Lung (tissue), 12 donors: ENCODE data around the gene NUP98. TPM values are rescaled to one million over a fixed set of nuclear protein-coding genes. Genes with fewer than 3 reads are reported as not detected.
A peak's percentile ranks its signal among the peaks of the same experiment; 100 is the strongest.

ENCODE experiments used
- ATAC-seq: fragments of 200-7000 bp; cut with Tn5 transposase; one replicate; pipeline ENCODE4 v1.9.1; 2020; ENCODE audit warnings: moderate number of reproducible peaks; ENCODE audit not compliant: insufficient read depth, low FRiP score
- DNase-seq, 3 donors: peaks; one replicate each; pipeline ENCODE4 v3.0.0-alpha.2; 2013 to 2017
- H3K27ac ChIP-seq, 2 donors: one replicate each; pipeline ENCODE4 v1.5.1; 2013; ENCODE audit warnings: mild to moderate bottlenecking in 2 of 2, moderate library complexity in 2 of 2, control low read depth in 1 of 2, inconsistent platforms in 1 of 2, low read depth in 1 of 2, low read length in 1 of 2
- H3K27me3 ChIP-seq, 3 donors: one replicate each; pipeline ENCODE4 v1.5.1; 2013; ENCODE audit warnings: low read length in 2 of 3; ENCODE audit not compliant: control insufficient read depth in 3 of 3, insufficient read depth in 3 of 3
- H3K36me3 ChIP-seq, 4 donors: one replicate each; pipeline ENCODE4 v1.5.1; 2013; ENCODE audit warnings: low read length in 4 of 4, mild to moderate bottlenecking in 1 of 4, moderate library complexity in 1 of 4; ENCODE audit not compliant: control insufficient read depth in 4 of 4, insufficient read depth in 4 of 4
- H3K4me1 ChIP-seq, 5 donors: one replicate each; pipeline ENCODE4 v1.5.1; 2013; ENCODE audit warnings: low read length in 5 of 5, mild to moderate bottlenecking in 2 of 5, moderate library complexity in 1 of 5; ENCODE audit not compliant: control insufficient read depth in 5 of 5, insufficient read depth in 5 of 5
- H3K4me3 ChIP-seq: one replicate; pipeline ENCODE4 v1.5.1; 2013; ENCODE audit warnings: mild to moderate bottlenecking, control low read depth, moderate library complexity
- H3K9ac ChIP-seq, 2 donors: one replicate each; pipeline ENCODE4 v1.5.1; 2013; ENCODE audit warnings: low read length in 2 of 2, control low read depth in 1 of 2; ENCODE audit not compliant: insufficient read depth in 1 of 2
- H3K9me3 ChIP-seq, 4 donors: one replicate each; pipeline ENCODE4 v1.5.1; 2013; ENCODE audit warnings: low read length in 3 of 4, mild to moderate bottlenecking in 1 of 4, moderate library complexity in 1 of 4; ENCODE audit not compliant: control insufficient read depth in 4 of 4, insufficient read depth in 3 of 4
- WGBS, 2 donors: extraction: QIAGEN DNeasy Blood & Tissue Kit; methylation state at CpG; one replicate each; pipeline ENCODE4 v1.1.7; 2013; 5-methylcytosine and 5-hydroxymethylcytosine counted together
- polyA plus RNA-seq, 2 donors: library from polyadenylated mRNA; stranded (reverse); fragments of 200-250 nt; gene quantifications; one replicate each; pipeline ENCODE4 v1.2.1, GENCODE V29; 2013
- total RNA-seq, 2 donors: library from RNA; depleted of rRNA in 1 of 2; stranded (reverse); fragments of >200 nt in 1 of 2; gene quantifications; one replicate each; pipeline ENCODE4 v1.2.1, GENCODE V29; 2014 to 2021
- TF ChIP-seq, protein P1 (sequence below): IDR thresholded peaks from 2 replicates; pipeline ENCODE4 v1.5.1; 2012; ENCODE audit warnings: mild to moderate bottlenecking; ENCODE audit errors: control extremely low read depth, extremely low read depth
- donor health status: control.
- donor health status: control.
- donor health status: Bipolar disorder and iron deficiency.
- donor health status: healthy.
- donor health status: DM: yes; HTN: yes; CAD: no.

Gene NUP98
- total and polyA plus RNA-seq, 4 donors: 16.6 to 109 (median 59.7) TPM

DNA sequence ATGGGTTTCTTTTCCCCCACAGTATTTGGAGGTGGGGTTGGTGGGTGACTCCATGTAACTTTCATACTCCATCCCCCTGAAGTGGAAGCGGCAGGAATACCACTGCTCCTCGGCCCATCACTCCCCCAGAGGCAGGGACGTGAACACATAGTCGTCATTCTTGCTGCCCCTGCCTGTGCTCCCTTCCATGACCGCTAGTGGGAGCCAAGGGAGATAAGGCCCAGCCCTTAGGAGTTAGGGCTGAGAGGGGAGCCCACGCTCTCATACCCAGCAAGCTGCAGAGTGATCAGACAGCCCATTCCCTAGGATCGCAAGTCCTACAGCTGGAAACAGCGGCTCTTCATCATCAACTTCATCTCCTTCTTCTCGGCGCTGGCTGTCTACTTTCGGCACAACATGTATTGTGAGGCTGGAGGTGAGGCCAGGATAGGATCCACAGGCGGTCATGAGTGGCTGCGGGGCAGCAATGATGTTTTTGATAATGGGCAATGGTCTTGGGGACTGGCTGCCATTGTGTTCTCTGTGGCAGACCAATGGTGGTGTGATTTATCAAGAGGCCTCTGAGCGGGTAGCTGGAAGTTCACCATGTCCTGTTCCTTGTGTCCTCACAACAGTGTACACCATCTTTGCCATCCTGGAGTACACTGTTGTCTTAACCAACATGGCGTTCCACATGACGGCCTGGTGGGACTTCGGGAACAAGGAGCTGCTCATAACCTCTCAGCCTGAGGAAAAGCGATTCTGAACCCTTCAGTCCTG, 27.5 kb upstream of the NUP98 start:
- H3K27me3 ChIP-seq: no peaks in the 10 kb centered on the region
- H3K4me1 ChIP-seq: peaks cover 0 to 3% (median 0%) of the 10 kb centered on the region in 5 donors
- no peak overlapping the region for H3K27ac ChIP-seq
- no peaks in the 10 kb centered on the region for H3K9me3 ChIP-seq
- TF ChIP-seq, protein P1, sequence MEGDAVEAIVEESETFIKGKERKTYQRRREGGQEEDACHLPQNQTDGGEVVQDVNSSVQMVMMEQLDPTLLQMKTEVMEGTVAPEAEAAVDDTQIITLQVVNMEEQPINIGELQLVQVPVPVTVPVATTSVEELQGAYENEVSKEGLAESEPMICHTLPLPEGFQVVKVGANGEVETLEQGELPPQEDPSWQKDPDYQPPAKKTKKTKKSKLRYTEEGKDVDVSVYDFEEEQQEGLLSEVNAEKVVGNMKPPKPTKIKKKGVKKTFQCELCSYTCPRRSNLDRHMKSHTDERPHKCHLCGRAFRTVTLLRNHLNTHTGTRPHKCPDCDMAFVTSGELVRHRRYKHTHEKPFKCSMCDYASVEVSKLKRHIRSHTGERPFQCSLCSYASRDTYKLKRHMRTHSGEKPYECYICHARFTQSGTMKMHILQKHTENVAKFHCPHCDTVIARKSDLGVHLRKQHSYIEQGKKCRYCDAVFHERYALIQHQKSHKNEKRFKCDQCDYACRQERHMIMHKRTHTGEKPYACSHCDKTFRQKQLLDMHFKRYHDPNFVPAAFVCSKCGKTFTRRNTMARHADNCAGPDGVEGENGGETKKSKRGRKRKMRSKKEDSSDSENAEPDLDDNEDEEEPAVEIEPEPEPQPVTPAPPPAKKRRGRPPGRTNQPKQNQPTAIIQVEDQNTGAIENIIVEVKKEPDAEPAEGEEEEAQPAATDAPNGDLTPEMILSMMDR: peak; percentile 48
- no peak overlapping the region for H3K9ac ChIP-seq
- H3K4me3 ChIP-seq: no peak overlapping the region
- peak; percentile 32 to 59 (median 32) for DNase-seq
- peak; percentile 81 for ATAC-seq
- WGBS, 2 donors: 68 to 74% methylated on average over 18 of the region's 18 CpGs
- H3K36me3 ChIP-seq: peaks cover 4 to 28% (median 7%) of the 10 kb centered on the region in 4 donors

DNA sequence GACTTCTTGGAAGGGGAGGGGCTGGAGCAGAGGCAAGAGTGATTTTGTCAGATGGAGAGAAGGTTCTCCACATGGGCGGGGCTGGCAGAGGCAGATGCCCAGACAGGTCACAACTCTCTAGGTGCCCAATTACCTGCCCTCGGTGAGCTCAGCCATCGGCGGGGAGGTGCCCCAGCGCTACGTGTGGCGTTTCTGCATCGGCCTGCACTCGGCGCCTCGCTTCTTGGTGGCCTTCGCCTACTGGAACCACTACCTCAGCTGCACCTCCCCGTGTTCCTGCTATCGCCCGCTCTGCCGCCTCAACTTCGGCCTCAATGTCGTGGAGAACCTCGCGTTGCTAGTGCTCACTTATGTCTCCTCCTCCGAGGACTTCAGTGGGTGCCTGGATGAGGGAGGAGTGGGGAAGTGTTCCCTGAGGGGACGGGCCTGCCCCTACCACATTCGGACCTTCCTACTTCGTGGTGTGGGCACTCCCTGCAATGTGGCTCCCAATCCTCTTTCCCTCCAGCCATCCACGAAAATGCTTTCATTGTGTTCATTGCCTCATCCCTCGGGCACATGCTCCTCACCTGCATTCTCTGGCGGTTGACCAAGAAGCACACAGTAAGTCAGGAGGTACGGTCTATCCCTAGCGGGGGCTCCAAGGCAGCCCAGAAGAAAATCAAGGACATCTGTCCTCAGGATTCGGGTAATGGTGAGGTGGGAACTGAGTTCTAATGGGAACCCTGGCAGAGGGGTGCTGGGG, 26.6 kb upstream of the NUP98 start:
- DNase-seq: no peak
- peaks cover 0 to 3% (median 0%) of the 10 kb centered on the region in 5 donors for H3K4me1 ChIP-seq
- ATAC-seq: no peak
- WGBS, 2 donors: 94 to 95% methylated on average over 30 of the region's 30 CpGs
- TF ChIP-seq, protein P1: no peak
- H3K27me3 ChIP-seq: no peaks in the 10 kb centered on the region
- no peak overlapping the region for H3K4me3 ChIP-seq
- H3K27ac ChIP-seq: no peak overlapping the region
- H3K9me3 ChIP-seq: no peaks in the 10 kb centered on the region
- no peak overlapping the region for H3K9ac ChIP-seq
- H3K36me3 ChIP-seq: peaks cover 4 to 27% (median 7%) of the 10 kb centered on the region in 4 donors

DNA sequence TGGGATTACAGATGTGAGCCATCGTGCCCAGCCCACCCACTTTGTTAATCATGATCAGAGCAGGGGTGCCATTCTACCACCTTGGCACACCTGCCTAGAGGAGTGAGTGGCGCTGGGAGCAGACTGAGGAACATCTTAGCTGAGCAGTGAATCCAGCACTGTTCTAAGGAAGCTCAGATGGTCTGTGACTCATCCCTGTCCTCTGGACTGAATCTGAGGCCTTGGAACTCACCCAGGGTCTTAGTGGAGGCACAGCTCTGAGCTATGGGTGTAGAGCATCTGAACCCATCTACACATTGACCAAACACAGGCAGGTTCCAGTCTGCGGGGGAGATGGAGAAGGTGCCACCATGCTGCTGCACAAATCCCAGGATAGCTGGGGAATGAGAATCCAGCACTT, 25.9 kb upstream of the NUP98 start:
- TF ChIP-seq, protein P1: no peak
- no peaks in the 10 kb centered on the region for H3K9me3 ChIP-seq
- no peak overlapping the region for H3K27ac ChIP-seq
- no peak for DNase-seq
- H3K9ac ChIP-seq: no peak overlapping the region
- WGBS, 2 donors: 92 to 94% methylated on average over 3 of the region's 3 CpGs
- no peak overlapping the region for H3K4me3 ChIP-seq
- no peaks in the 10 kb centered on the region for H3K27me3 ChIP-seq
- H3K36me3 ChIP-seq: peaks cover 4 to 27% (median 7%) of the 10 kb centered on the region in 4 donors
- H3K4me1 ChIP-seq: peaks cover 0 to 3% (median 0%) of the 10 kb centered on the region in 5 donors
- no peak for ATAC-seq
